H1 (cell line): ENCODE data around the gene FAR2.

Experiments used
- CEBPB ChIP-seq: IDR thresholded peaks from 2 replicates; pipeline ENCODE4 v1.6.1; 2012; ENCODE audit warnings: low read depth, low read length
- KDM1A ChIP-seq: fragments of 200-600, 300-600 bp; sonication (generic); IDR thresholded peaks from 2 replicates; pipeline ENCODE4 v1.7.1; 2016; ENCODE audit warnings: mild to moderate bottlenecking, low read length, borderline replicate concordance
- PHF8 ChIP-seq: fragments of 200-600 bp; sonication (generic); conservative IDR thresholded peaks from 2 replicates; pipeline ENCODE4 v1.7.1; 2012; ENCODE audit warnings: low read depth, mild to moderate bottlenecking, inconsistent platforms, low read length, moderate library complexity
- POLR2A ChIP-seq, 2 experiments: IDR thresholded peaks; 1 replicate in 1 of 2; 2 replicates in 1 of 2; pipeline ENCODE4 v1.6.1; 2011; ENCODE audit warnings: low read depth in 2 of 2, low read length in 2 of 2, mild to moderate bottlenecking in 2 of 2; ENCODE audit errors: control extremely low read depth in 1 of 2
- POLR2AphosphoS5 ChIP-seq: IDR thresholded peaks from 2 replicates; pipeline ENCODE4 v1.6.1; 2011; ENCODE audit warnings: low read depth, low read length
- RFX5 ChIP-seq: IDR thresholded peaks from 2 replicates; pipeline ENCODE4 v1.6.1; 2011; ENCODE audit warnings: low read depth, low read length, improper control_type of control experiment, borderline replicate concordance
- SIN3A ChIP-seq, 2 experiments: IDR thresholded peaks in 1 of 2; conservative IDR thresholded peaks in 1 of 2; 2 replicates each; pipeline ENCODE4 v1.6.1; 2011 to 2012; ENCODE audit warnings: low read length in 2 of 2, improper control_type of control experiment in 1 of 2, low read depth in 1 of 2, mild to moderate bottlenecking in 1 of 2
- SRF ChIP-seq: IDR thresholded peaks from 2 replicates; pipeline ENCODE4 v1.6.1; 2011; ENCODE audit warnings: mild to moderate bottlenecking, low read depth, low read length, moderate library complexity
- TF ChIP-seq, protein P1 (sequence below): IDR thresholded peaks from 2 replicates; pipeline ENCODE4 v1.6.1; 2012; ENCODE audit warnings: low read length, inconsistent platforms
- TF ChIP-seq, protein P2 (sequence below), 3 experiments: IDR thresholded peaks; 1 replicate in 2 of 3; 2 replicates in 1 of 3; pipeline versions ENCODE4 v1.5.1 to v1.6.1; 2011; ENCODE audit warnings: low read length in 3 of 3, mild to moderate bottlenecking in 3 of 3, inconsistent platforms in 2 of 3, low read depth in 1 of 3, moderate library complexity in 1 of 3; ENCODE audit not compliant: insufficient read depth in 1 of 3; ENCODE audit errors: control extremely low read depth in 1 of 3

DNA sequence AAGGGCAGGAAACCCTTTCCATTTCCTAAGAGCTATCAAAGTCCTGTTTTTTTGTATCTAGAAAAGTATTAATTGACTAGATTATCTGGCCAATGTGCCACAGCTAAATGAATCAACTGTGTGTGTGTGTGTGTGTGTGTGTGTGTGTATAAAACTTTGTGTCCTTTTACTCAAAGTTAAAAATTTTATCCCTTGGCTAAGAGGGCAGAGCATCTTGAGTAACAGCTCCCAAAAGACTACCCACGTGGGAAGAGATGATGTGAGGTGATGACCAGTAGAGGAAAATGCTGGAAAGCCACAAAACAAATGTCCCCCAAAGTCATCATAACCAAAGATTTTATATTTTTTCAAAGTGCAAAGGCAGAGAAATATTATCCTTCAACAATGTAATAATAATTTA is 90.3 kb downstream of the FAR2 start:
- TF ChIP-seq, protein P1, sequence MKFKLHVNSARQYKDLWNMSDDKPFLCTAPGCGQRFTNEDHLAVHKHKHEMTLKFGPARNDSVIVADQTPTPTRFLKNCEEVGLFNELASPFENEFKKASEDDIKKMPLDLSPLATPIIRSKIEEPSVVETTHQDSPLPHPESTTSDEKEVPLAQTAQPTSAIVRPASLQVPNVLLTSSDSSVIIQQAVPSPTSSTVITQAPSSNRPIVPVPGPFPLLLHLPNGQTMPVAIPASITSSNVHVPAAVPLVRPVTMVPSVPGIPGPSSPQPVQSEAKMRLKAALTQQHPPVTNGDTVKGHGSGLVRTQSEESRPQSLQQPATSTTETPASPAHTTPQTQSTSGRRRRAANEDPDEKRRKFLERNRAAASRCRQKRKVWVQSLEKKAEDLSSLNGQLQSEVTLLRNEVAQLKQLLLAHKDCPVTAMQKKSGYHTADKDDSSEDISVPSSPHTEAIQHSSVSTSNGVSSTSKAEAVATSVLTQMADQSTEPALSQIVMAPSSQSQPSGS = no peak
- no peak for TF ChIP-seq PHF8
- TF ChIP-seq POLR2AphosphoS5 = no peak
- TF ChIP-seq, protein P2, sequence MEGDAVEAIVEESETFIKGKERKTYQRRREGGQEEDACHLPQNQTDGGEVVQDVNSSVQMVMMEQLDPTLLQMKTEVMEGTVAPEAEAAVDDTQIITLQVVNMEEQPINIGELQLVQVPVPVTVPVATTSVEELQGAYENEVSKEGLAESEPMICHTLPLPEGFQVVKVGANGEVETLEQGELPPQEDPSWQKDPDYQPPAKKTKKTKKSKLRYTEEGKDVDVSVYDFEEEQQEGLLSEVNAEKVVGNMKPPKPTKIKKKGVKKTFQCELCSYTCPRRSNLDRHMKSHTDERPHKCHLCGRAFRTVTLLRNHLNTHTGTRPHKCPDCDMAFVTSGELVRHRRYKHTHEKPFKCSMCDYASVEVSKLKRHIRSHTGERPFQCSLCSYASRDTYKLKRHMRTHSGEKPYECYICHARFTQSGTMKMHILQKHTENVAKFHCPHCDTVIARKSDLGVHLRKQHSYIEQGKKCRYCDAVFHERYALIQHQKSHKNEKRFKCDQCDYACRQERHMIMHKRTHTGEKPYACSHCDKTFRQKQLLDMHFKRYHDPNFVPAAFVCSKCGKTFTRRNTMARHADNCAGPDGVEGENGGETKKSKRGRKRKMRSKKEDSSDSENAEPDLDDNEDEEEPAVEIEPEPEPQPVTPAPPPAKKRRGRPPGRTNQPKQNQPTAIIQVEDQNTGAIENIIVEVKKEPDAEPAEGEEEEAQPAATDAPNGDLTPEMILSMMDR (IDR thresholded peaks at IDR 0.05; ENCODE audit: control extremely low read depth in 1 of 3, insufficient read depth in 1 of 3, low read depth in 1 of 3, low read length in 3 of 3) = no peak
- TF ChIP-seq RFX5 = no peak
- TF ChIP-seq SIN3A (conservative IDR thresholded peaks at IDR 0.05 in 1 of 2, IDR thresholded peaks at IDR 0.05 in 1 of 2; ENCODE audit: low read depth in 1 of 2, low read length in 2 of 2) = no peak
- no peak for TF ChIP-seq SRF
- TF ChIP-seq POLR2A (IDR thresholded peaks at IDR 0.05; ENCODE audit: control extremely low read depth in 1 of 2, low read depth in 2 of 2, low read length in 2 of 2) = no peak
- TF ChIP-seq KDM1A = no peak
- TF ChIP-seq CEBPB = no peak
